Right renal cortex interstitium (tissue), 3 donors: ENCODE results near the gene MACROD2. TPM values are rescaled to one million over a fixed set of nuclear protein-coding genes. Genes with fewer than 3 reads are reported as not detected.
"Not testable (repeated sequence)": the region's sequence is repeated elsewhere in the genome, so short reads cannot be mapped to it uniquely, and the experiment has no call there.

Experiments
- DNase-seq, 3 donors: peaks; one replicate each; pipeline ENCODE4 v3.0.0-alpha.2; 2013; ENCODE audit warnings: low read depth in 3 of 3, low spot score in 2 of 3
- polyA plus RNA-seq, 3 donors: library from polyadenylated mRNA; unstranded; fragments of 120-200 nt; gene quantifications; one replicate each; pipeline ENCODE4 v1.2.1, GENCODE V29; 2013; ENCODE audit not compliant: insufficient read length in 3 of 3

MACROD2 gene
- polyA plus RNA-seq, 3 donors = 14.4 to 15.6 (median 14.5) TPM

DNA sequence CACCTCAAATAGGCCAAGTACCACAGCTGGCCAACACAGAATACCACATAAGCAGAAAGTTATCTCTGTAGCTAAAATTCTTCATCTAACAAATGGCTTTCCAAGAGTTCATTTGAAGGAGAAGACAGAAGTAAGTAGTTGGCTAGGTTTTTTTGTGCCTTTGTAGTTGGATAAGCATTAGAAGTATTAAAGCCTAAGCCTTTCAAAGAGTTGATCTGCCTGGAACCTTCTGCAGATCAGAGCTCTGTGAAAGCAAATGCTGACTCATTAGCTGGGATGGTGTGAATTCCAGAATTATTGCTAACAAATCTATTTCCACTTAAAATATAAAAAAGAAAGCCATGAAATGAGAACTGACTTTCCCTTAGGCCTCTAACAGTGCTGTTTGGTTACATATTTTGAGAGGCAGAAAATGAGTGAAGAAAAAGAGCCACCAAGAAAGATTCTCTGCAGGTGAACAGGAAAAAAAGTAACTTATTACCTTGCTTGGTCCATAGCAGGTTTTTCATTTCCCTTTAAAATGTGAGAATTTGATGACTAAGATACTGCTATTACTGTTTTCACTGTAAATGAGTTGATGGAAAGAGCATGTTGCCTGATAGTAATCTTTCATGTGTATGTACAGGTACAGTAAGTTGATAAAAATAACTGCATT is 1105.3 kb downstream of the MACROD2 start:
- no peak for DNase-seq

DNA sequence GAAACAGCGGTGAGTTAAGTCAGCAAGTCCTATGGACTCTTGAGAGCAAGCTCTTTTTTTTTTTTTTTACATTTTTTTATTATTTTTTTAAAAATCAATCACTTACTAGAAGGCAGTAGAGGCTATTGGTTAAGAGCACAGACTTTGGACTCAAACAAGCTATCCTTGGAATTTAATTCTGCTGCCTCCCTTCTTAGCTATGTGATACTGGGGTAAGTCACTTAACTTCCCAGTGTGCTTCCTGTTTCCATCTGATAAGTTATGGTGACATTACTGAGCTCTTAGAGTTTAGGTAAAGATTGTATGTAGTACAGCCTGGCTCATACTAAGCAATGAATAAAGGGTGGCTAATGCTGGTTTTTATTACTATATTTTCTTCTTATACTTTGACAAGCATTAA is 1112.6 kb downstream of the MACROD2 start:
- no peak for DNase-seq

DNA sequence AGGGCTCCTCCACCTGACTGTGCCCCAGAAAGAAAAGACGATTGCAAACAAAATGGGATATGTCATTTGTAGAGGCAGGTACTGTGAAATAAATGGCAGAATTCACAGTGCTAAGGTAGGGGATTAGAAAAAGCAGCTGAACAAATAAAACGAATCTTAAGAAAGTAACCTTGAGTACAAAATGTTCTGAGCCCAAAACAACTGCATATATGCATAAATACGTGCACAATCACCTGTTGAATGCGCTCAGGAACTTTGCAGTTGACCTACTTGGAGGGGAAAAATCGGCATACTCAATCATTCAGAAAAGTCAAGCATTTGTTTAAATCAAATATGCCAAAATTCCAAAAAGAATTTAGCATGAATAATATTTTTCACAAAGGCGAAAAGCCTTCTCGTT is 1114.2 kb downstream of the MACROD2 start:
- DNase-seq = no peak

DNA sequence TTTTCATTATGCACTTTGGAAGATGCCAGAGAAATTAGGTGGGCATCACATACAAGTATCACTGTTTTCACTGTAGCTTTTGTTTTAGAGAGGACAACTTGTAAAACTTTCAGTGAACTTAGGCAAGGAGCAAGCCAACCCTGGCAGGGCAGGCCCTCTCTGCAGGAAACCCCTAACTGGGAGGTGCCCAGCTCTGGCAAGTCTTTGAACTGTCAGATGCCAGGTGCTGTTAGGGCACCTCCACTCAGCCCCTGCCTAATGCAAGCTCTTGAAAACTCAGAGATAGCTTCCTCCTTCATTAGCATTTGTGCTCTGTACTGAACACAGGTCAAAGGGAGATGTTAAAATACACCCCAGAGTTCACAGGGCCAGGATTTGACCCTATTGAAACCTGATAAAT is 1116.3 kb downstream of the MACROD2 start:
- DNase-seq = no peak

DNA sequence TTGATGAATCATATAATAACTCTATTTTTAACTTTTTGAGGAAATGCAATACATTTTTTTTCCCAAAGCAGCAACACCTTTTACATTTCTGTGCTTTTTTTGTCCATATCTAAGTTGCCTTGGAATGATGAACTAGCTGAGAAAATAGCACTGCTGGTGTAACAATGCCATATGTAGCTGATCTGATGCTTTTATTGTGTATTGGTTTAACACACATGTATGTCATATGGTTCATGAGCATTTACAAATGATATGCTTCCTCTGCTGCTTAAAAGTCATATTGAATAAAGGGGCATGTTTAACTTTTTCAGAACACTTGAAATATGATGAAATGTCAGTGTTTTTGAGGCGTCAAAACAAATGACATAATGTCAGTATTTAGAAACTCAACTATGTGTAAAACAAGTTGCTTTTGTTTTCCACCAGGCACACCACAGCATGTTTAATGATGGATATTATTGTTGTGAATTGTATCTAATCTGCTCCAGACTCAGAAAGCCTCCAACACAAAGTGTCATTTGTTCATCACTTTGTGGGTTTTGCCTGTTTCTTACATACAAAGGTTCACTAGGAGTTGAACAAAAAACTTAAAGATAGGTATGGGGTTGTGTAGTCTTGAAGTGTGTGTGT is 1117.9 kb downstream of the MACROD2 start:
- no peak for DNase-seq

DNA sequence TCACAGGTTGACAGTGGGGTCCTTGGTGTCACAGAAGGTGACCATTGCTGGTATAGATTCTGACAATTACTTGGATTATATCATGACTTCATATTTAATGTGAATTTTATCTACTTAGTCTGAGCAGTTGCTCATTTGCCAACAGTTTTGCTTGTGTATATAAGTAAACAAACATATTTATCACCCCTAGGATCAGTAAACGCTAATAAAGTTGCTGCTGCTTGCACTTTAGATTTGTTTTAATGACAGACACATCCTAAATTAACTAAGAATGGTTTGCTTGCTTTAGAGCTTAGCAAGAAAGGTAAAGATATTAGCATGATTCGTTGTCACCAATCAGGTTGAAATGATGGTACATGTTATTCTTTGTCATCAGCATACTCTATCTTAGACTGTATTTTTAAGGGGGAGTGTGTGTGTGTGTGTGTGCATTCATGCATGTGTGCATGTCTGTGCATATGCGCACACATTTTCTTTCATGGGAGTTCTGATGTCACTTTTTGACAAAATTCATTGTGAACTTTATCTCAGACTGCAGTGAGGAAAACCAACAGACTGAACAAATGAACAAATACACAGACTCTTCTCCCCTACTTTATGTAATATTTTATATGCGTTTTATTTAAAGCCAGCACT is 1124.7 kb downstream of the MACROD2 start:
- DNase-seq = no peak

DNA sequence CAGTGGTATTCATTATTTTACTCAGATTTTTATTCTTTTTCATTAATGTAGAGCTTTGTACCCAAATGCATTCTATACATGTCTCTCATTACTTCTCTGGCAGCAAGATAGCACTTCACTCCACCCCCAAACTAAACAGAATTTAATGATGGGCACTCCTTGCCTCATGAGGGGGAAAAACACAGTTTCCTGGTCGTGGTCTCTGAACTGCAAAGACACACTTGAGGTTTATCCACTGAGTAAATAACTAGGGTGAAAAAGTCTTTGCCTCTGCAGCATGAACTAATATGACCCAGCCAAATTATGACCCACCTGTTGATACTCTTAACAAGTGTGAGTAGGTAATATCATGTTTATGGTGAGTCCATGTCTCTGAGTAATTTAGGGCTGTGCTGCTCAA is 1127.3 kb downstream of the MACROD2 start:
- DNase-seq = no peak

DNA sequence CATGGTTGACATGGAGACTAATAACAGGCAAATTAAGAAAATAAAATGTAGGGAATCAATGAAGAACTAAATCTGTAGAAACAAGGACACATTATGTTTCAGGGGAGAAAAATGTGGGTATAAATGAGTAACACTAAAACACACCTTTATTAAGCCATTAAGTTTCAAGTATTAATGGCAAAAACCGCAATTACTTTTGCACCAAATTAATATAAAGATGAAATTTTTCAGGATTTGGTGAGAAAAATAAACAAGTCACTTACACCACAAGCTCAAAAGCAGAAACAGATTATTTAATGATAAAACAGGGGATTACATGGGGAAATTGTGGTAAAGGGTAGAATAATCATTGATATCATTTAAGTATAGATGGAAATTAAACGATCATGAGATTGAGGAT is 1135.9 kb downstream of the MACROD2 start:
- DNase-seq = no peak

DNA sequence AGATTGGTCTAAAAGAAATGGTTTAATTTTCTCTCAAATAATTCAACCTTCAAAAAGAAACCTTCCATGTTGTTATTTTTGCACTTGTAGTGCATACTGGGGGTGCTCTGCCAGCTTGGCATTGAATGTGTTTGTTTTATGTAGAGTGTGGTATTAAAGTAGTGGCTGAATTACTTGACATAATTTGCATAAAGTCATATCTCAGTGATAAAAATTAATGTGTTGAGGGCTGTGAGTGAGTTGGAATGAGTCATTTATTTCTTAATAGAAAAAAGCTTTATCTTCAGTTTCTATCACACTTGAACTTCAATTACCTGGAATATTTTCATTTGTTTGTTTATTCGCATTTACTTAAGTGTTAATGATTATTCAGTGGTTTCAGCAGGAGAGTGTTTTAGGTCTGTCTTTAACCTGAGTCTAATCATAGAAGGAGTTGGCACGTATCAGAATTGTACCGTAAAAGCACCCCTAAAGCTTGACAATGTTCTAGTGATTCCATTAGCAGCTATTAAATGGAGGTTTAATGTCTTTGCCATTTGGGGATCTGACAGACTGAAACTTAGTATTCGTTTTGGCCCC is 1143.3 kb downstream of the MACROD2 start:
- no peak for DNase-seq

DNA sequence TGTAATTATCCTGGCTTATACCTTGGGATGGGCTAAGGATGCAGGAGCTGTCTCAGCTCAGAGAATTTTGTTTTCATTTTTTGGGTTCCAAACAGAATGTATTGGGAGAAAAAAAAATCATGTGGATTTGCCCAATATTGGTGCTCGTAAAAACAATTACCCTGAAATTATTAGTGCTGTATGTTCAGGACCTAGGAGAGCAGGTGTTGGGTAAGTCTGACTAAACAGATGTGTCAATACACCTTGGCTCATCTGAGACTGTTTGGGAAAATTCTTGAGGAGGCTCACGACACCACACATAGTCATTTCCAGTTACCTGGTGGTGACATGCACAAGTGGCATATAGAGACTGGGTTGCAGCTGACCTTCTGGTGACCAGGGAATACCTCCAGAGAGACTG is 1144.2 kb downstream of the MACROD2 start:
- no peak for DNase-seq

DNA sequence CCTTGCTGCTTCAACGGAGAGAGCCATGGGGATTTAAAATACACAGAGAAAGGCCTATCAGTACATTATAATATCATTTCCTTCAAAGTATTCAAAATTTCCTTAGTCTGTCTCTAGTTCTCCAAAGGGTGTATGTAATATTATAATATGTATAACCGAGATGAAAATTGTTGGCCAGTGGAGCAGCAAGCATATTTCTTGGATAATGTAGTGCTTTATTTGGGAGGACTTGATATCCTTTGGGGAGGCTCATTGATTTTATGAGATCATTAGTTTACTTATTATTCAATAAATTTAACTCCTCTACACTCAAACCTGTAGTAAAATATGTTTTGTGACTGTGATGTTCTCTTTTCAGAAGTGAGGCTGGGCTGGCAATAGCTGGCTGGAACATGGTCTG is 1145.0 kb downstream of the MACROD2 start:
- DNase-seq = no peak

DNA sequence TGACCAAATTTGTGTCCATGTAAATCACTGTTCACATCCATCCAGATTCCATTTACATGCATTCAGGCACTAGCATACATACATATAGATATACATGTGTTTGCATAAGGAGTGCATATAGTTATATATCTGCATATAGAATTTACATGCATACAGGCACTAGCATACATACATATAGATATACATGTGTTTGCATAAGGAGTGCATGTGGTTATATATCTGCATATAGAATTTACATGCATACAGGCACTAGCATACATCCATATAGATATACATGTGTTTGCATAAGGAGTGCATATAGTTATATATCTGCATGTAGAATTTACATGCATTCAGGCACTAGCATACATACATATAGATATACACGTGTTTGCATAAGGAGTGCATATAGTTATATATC is 1145.6 kb downstream of the MACROD2 start:
- not testable (repeated sequence) for DNase-seq

DNA sequence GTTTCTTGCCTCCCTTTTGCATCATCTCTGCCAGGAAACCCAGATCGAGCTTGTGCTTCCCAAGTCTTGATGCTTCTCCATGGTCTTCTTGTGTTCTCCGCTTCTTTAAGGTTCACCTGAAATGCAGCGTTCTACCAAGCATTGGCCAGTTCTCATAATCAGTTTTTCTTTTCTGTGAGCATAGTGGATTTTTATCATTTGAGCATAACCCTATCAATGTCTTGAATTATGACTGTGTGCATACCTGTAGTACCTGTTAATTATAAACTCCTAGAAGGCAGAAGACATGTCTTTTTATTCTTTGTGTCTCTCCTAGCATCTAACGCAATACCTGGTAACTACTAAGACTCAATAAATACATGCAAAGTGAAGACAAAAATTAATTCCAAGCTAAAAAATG is 1146.5 kb downstream of the MACROD2 start:
- no peak for DNase-seq

DNA sequence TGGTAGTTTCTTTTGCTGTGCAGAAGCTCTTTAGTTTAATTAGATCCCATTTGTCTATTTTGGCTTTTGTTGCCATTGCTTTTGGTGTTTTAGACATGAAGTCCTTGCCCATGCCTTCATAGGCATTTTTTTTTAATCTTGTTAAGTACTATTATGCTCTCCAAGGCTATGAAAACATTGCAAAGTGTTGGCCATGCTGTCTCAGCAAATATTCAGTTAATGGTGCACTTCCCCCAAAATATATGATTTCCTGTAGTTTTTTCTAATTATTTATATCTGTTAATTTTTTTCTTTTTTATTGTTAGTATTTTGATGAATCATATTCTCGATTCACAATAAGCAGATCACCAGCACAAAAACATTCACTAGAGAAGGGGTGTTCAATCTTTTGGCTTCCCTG is 1148.2 kb downstream of the MACROD2 start:
- DNase-seq = no peak

DNA sequence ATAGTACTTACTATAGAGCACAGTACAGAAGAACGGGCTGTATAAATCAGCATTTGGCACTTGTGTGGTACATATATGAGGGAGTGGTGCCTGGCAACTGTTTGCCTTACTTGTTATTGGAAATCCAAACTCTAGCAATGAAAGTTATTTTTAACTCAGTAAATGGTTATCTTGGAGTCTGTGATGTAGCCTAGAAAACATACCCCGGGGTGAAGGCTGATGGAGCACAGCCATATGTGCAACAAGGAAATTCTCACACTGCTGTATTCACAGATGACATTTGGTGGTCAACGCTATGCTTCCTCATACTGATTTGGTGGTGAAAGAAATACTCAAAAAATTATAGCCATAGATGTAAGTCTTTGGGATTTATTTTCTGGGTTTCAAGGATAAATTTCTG is 1149.6 kb downstream of the MACROD2 start:
- no peak for DNase-seq

DNA sequence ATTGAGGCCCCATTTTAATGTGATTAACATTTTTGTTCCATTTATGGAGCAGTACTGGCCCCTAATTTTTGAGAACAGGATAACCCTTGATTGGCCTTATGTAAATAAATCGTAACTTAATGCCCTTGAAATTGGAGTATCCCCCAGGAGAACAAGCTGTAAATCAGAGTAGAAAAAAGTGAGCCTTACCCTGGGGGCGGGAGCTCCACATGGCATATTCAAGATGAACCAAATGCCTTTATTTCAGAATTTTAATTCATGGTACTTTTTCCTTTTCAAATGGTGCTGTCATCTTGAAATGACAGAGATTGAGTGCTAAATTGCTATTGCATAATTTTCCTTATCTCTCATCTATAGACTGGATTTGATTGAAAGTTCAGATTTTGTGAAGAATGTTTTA is 1151.6 kb downstream of the MACROD2 start:
- DNase-seq = peak in 1 of 3 donors; percentile 8

DNA sequence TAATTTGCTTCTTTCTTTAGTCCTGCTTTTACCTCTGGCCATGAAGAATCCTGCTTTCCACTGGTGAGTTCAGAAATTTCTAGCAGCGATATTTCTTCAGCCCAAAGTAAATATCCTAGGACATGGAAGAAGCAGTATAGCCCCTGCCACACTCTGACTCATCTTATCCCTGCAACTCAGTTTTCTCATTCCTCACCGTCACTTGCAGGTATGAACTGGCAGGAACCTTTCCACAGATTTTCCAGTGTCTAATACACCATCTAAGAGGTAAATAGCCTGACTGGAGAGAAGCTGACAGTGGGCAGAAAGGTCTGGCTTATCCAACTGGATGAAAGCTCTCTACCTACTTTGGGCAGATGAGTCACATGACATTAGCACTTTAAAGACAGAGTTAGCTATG is 1158.8 kb downstream of the MACROD2 start:
- DNase-seq = no peak

DNA sequence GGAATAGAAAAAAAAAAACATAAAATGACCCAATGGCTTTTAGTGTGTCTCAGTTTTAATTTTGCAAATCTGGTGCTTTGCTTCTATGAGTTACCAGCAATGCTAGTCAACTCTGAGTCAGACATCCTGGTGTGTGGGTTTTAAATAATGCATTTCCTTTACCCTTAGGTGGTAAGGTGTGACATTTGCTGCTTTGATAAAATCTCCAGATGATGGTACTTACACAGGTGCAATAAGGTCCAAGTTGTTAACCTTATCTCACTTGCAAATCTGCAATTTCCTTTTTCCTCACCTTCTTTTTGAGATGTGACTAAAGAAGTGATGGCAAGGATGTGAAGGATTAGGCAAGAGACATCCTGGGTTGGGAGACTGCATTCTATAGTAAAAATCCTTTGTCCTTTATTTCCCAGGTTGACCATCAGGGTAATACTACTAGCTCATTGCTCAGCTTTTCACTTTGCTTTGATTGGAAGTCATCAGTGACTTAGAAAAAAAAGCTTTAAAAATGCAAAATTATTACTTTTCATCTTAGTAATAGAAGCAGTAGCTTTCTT is 1160.6 kb downstream of the MACROD2 start:
- no peak for DNase-seq

DNA sequence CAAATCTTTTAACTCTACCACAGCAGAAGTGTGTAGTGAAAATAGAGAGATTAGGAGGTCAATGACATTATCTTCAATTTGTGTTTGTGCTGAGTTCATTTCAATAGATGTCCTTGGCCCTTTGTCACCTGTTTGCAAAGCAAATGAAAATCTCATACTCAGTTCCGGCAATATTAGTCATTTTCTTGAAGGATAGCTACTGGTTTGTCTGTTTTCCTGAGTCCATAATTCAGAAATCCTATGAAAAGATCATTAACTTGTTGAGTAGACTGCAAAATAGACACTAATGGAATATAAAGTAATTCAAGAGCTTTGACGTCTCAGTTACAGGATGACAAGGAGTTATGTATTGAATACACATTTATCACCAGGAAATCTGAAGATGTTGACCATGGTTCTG is 1163.2 kb downstream of the MACROD2 start:
- no peak for DNase-seq

DNA sequence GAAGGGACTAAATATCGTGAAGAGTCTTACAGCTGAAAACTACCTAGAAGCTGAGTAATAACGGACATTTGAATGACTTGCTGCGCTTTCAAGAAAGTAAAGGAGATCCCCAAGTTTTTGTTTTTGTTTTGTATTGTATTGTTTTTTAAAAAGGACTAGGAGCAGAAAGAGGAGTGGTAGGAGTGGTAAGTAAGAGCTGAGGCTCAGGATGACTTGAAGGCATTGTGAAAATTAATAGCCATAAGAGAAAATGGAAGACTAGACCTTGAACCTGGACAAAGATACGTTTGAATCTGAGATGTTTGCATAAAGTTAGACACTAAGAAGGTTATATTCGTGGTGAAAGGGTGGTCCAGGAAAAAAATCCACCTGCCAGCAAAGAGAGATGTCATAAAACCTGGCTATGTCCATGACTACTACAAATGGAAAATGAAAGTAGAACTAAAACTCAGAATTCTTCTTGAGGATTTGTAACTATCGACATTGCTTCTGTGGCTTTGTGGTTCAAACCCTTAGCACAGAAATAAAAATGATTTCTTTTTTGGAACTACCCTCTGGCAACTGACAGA is 1166.8 kb downstream of the MACROD2 start:
- DNase-seq = no peak

DNA sequence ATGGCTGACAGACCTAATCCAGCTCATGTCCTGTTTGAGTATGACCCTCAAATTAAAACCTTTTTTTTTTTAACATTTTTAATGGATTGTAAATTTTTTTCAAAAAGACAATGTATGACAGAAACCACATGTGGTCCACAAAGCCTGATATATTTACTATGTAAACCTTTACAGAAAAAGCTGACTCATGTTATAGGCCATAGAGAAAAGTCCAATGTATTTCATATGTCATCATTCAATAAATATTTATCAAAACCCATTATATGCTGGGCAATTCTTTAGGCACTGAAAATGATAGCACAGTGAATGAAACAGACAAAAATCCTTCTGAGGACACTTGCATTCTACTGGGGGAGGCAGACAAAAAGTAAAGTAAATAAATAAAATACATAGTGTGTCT is 1168.3 kb downstream of the MACROD2 start:
- DNase-seq = no peak
